ENCODE data around the gene SHISA7. TPM values are rescaled to one million over a fixed set of nuclear protein-coding genes. Genes with fewer than 3 reads are reported as not detected.

The SHISA7 gene
- total RNA-seq, 1 donor from 2014 or later, result 0.10 TPM

DNA sequence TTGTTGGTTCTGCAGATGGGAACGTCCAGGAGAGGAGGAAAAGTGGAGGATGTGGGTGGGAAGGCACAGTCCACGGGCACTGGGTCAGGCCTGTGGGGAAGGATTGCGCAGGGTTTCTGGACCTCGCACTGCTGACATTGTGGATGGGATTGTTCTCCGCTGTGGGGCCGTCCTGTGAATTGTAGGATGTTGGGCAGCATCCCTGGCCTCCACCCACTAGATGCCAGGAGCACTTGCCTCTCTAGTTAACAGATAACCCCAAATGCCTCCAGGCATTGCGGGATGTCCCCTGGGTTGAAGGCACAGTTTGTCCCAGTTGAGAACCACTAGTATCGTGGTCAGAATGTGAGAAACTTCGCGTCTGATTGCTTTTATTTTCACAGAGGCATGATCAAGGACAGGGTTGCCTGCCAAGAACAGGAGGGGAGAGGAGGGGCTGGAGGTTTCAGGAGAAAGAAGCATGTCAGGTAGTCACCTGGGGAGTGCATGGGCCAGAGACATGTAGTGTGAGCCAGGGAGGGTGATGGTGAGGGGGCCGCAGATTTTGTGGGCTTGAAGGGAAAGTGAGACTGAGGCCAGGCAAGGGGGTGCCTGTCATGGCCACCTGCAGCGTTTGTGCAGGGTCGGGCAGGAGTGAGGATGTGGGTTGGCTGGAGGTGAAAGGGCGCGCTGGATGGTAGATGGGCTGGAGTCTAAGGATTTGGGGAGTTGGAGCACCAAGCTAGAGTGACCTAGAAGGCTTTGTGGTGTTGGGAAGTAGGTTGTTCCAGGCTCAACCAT lies 36.5 kb upstream of the SHISA7 start:
- H3K9me3 Mint-ChIP-seq (ENCODE audit: low read depth), result no peaks in the 10 kb centered on the region
- H3K27me3 Mint-ChIP-seq, result no peaks in the 10 kb centered on the region
- peak overlapping the region; percentile 42 for H3K4me3 Mint-ChIP-seq (ENCODE audit: low read depth)
- peaks cover 12% of the 10 kb centered on the region for H3K4me1 Mint-ChIP-seq (ENCODE audit: low read depth)
- DNase-seq (ENCODE audit: low spot score, unreplicated experiment), result no peak
- H3K27ac Mint-ChIP-seq, result peak overlapping the region; percentile 59
- TF ChIP-seq, protein P1, sequence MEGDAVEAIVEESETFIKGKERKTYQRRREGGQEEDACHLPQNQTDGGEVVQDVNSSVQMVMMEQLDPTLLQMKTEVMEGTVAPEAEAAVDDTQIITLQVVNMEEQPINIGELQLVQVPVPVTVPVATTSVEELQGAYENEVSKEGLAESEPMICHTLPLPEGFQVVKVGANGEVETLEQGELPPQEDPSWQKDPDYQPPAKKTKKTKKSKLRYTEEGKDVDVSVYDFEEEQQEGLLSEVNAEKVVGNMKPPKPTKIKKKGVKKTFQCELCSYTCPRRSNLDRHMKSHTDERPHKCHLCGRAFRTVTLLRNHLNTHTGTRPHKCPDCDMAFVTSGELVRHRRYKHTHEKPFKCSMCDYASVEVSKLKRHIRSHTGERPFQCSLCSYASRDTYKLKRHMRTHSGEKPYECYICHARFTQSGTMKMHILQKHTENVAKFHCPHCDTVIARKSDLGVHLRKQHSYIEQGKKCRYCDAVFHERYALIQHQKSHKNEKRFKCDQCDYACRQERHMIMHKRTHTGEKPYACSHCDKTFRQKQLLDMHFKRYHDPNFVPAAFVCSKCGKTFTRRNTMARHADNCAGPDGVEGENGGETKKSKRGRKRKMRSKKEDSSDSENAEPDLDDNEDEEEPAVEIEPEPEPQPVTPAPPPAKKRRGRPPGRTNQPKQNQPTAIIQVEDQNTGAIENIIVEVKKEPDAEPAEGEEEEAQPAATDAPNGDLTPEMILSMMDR (IDR thresholded peaks at IDR 0.05; ENCODE audit: unreplicated experiment), result no peak
- H3K36me3 Mint-ChIP-seq (ENCODE audit: insufficient read depth), result peaks cover 6% of the 10 kb centered on the region

DNA sequence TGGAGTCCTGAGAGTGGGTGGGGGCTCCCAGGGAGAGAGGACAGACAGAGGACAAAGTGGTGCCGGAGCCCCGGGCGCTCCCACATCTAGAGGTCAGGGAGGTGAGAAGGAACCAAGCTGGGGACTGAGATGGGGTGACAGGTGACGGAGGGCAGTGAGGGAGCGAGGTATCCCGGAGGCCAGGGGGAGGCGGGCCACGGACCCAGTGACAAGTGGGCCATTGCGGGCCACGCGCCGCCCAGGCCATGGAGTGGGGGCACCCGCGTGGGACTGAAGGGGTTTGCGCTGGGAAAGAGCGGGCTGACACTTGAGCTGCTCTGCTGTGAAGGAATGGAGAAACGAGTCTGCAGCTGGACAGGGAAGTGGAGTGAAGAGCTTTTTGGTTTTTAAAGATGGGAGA lies 35.9 kb upstream of the SHISA7 start:
- H3K27ac Mint-ChIP-seq, result peak overlapping the region; percentile 59
- H3K9me3 Mint-ChIP-seq (ENCODE audit: low read depth), result no peaks in the 10 kb centered on the region
- H3K27me3 Mint-ChIP-seq, result no peaks in the 10 kb centered on the region
- TF ChIP-seq, protein P1 (IDR thresholded peaks at IDR 0.05; ENCODE audit: unreplicated experiment), result no peak
- peaks cover 6% of the 10 kb centered on the region for H3K36me3 Mint-ChIP-seq (ENCODE audit: insufficient read depth)
- DNase-seq (ENCODE audit: low spot score, unreplicated experiment), result no peak
- H3K4me1 Mint-ChIP-seq (ENCODE audit: low read depth), result peaks cover 12% of the 10 kb centered on the region
- peak overlapping the region; percentile 42 for H3K4me3 Mint-ChIP-seq (ENCODE audit: low read depth)

DNA sequence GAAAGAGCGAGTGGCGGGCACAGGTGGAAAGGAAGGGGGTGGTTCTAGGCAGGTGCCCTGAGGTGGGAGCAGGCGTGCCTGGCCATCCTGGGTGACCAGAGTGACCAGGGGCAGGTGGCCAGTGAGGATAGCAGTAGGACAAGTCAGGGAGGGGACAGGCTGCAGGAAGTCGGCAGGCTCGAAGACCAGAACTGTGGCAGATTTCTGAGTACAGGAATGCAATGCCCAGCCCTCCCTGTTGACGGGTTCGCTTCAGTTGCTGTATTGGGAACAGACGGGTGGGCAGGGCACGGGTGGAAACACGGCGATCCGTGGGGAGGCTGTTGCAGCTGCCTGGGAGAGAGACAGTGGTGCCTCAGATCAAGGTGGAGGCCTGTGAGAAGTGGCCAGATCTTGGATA lies 35.3 kb upstream of the SHISA7 start:
- H3K36me3 Mint-ChIP-seq (ENCODE audit: insufficient read depth), result peaks cover 6% of the 10 kb centered on the region
- no peak for DNase-seq (ENCODE audit: low spot score, unreplicated experiment)
- TF ChIP-seq, protein P1 (IDR thresholded peaks at IDR 0.05; ENCODE audit: unreplicated experiment), result no peak
- no peaks in the 10 kb centered on the region for H3K27me3 Mint-ChIP-seq
- H3K4me1 Mint-ChIP-seq (ENCODE audit: low read depth), result peaks cover 12% of the 10 kb centered on the region
- no peaks in the 10 kb centered on the region for H3K9me3 Mint-ChIP-seq (ENCODE audit: low read depth)
- peak overlapping the region; percentile 65 for H3K27ac Mint-ChIP-seq
- peak overlapping the region; percentile 90 for H3K4me3 Mint-ChIP-seq (ENCODE audit: low read depth)

GRCh38 chr19:55477905-55478304 lies 34.8 kb upstream of the SHISA7 start:
- peak overlapping the region; percentile 90 for H3K4me3 Mint-ChIP-seq (ENCODE audit: low read depth)
- no peaks in the 10 kb centered on the region for H3K9me3 Mint-ChIP-seq (ENCODE audit: low read depth)
- peak overlapping the region; percentile 65 for H3K27ac Mint-ChIP-seq
- TF ChIP-seq, protein P1 (IDR thresholded peaks at IDR 0.05; ENCODE audit: unreplicated experiment), result no peak
- H3K36me3 Mint-ChIP-seq (ENCODE audit: insufficient read depth), result peaks cover 6% of the 10 kb centered on the region
- H3K4me1 Mint-ChIP-seq (ENCODE audit: low read depth), result peaks cover 12% of the 10 kb centered on the region
- no peak for DNase-seq (ENCODE audit: low spot score, unreplicated experiment)
- H3K27me3 Mint-ChIP-seq, result no peaks in the 10 kb centered on the region

GRCh38 chr19:55476100-55476775 lies 33.1 kb upstream of the SHISA7 start, which contains the start of gene ZNF628:
Gene ZNF628 (plus strand): TSS chr19:55476617. CDS start chr19:55479911, 3,294 bp downstream.
- H3K27ac Mint-ChIP-seq, result peak within 1 kb of the TSS; percentile 96
- peak; percentile 94 for DNase-seq (ENCODE audit: low spot score, unreplicated experiment)
- TF ChIP-seq, protein P1 (IDR thresholded peaks at IDR 0.05; ENCODE audit: unreplicated experiment), result no peak
- H3K4me1 Mint-ChIP-seq (ENCODE audit: low read depth), result peaks cover 12% of the 10 kb centered on the region
- H3K9me3 Mint-ChIP-seq (ENCODE audit: low read depth), result no peaks in the 10 kb centered on the region
- H3K4me3 Mint-ChIP-seq (ENCODE audit: low read depth), result peak within 1 kb of the TSS; percentile 90
- H3K36me3 Mint-ChIP-seq (ENCODE audit: insufficient read depth), result peaks cover 6% of the 10 kb centered on the region
- H3K27me3 Mint-ChIP-seq, result no peaks in the 10 kb centered on the region
